HepG2 (cell line): Measurements from ENCODE around the gene KRT84. TPM values are rescaled to one million over a fixed set of nuclear protein-coding genes. Genes with fewer than 3 reads are reported as not detected.

Experiments
- ATAC-seq: fragments of 200-7000 bp; cut with Tn5 transposase; 3 replicates; pipeline ENCODE4 v1.9.1; 2020; ENCODE audit warnings: mild to moderate bottlenecking, moderate library complexity
- BruUV-seq: library from RNA; stranded (reverse); fragments of 400-500 nt; replicated peaks from 2 replicates; lab custom pipeline; 2021; lab: Mats Ljungman, UMichigan
- CTCF ChIA-PET: fragments of 300-600 bp; formaldehyde crosslinking; extraction: SDS; loops from one replicate; lab custom pipeline; 2021; ENCODE audit warnings: low total read pairs, inconsistent platforms, low intra/inter-chr PET ratio; lab: Yijun Ruan, JAX
- POLR2A ChIA-PET: fragments of 350-600 bp; sonication (Branson Sonifier 250); formaldehyde crosslinking; loops from one replicate; lab custom pipeline; 2020; ENCODE audit warnings: antibody characterized with exemption, inconsistent platforms; lab: Yijun Ruan, JAX
- DNase-seq: peaks from one replicate; pipeline ENCODE4 v3.0.0-alpha.2; 2015; ENCODE audit warnings: low spot score
- FAIRE-seq: peaks from 3 replicates; lab custom pipeline; 2011; peaks lifted over from hg19 to GRCh38; lab: Jason Lieb, UNC
- H2AFZ ChIP-seq: one replicate; pipeline ENCODE4 v1.6.1; 2011; ENCODE audit warnings: low read length, inconsistent platforms
- H3K27ac ChIP-seq: fragments of 300-600 bp; 3 replicates; pipeline ENCODE4 v1.8.0; 2011; ENCODE audit warnings: mixed run types, mild to moderate bottlenecking, mixed read lengths, low read length, inconsistent platforms; ENCODE audit not compliant: insufficient read depth; ENCODE audit errors: extremely low read length
- H3K27me3 ChIP-seq, 2 experiments: fragments of 200-600 bp in 1 of 2; 2 replicates in 1 of 2; 3 replicates in 1 of 2; pipeline versions ENCODE4 v1.6.0 to v1.8.0; 2011; ENCODE audit warnings: low read length in 2 of 2, mild to moderate bottlenecking in 2 of 2, moderate library complexity in 2 of 2, inconsistent platforms in 1 of 2; ENCODE audit not compliant: insufficient read depth in 2 of 2, control insufficient read depth in 1 of 2
- H3K36me3 ChIP-seq, 2 experiments: fragments of 200-600 bp in 1 of 2; replicated peaks in 1 of 2; 2 replicates in 1 of 2; 3 replicates in 1 of 2; pipeline versions ENCODE4 v1.5.1 to v1.8.0; 2011; ENCODE audit warnings: low read length in 2 of 2, inconsistent platforms in 1 of 2; ENCODE audit not compliant: insufficient read depth in 2 of 2, control insufficient read depth in 1 of 2
- H3K4me1 ChIP-seq: 2 replicates; pipeline ENCODE4 v1.5.1; 2012; ENCODE audit warnings: low read length, inconsistent platforms; ENCODE audit not compliant: insufficient read depth
- H3K4me2 ChIP-seq: 2 replicates; pipeline ENCODE4 v1.6.0; 2011; ENCODE audit warnings: low read depth, low read length, inconsistent platforms
- H3K4me3 ChIP-seq, 3 experiments: fragments of 200-600 bp in 1 of 3; sonication (generic), shearing (Covaris generic) in 1 of 3; replicated peaks in 1 of 3; 2 replicates each; pipeline ENCODE4 v1.5.1; 2011 to 2016; ENCODE audit warnings: low read length in 3 of 3, inconsistent platforms in 2 of 3, low read depth in 2 of 3, mild to moderate bottlenecking in 2 of 3, control low read depth in 1 of 3, mixed read lengths in 1 of 3; ENCODE audit not compliant: insufficient read depth in 1 of 3
- H3K79me2 ChIP-seq: one replicate; pipeline ENCODE4 v1.6.1; 2011; ENCODE audit warnings: low read length, inconsistent platforms; ENCODE audit not compliant: insufficient read depth
- H3K9ac ChIP-seq: 2 replicates; pipeline ENCODE4 v1.6.0; 2011; ENCODE audit warnings: mild to moderate bottlenecking, low read depth, low read length, inconsistent platforms; ENCODE audit not compliant: insufficient read depth
- H3K9me3 ChIP-seq: 2 replicates; pipeline ENCODE4 v1.5.1; 2012; ENCODE audit warnings: mild to moderate bottlenecking, low read length
- H4K20me1 ChIP-seq: 2 replicates; pipeline ENCODE4 v1.6.0; 2011; ENCODE audit warnings: inconsistent platforms, mild to moderate bottlenecking, low read length, moderate library complexity; ENCODE audit not compliant: insufficient read depth
- MAFK ChIP-seq, 2 experiments: IDR thresholded peaks in 1 of 2; conservative IDR thresholded peaks in 1 of 2; 2 replicates each; pipeline ENCODE4 v1.6.1; 2011; ENCODE audit warnings: improper control_type of control experiment in 2 of 2, low read length in 2 of 2
- MEF2D ChIP-seq: sonication (generic); formaldehyde crosslinking; IDR thresholded peaks from 2 replicates; pipeline ENCODE4 v1.5.1; 2020; ENCODE audit warnings: mild to moderate bottlenecking, missing genetic modification reagents
- MIXL1 ChIP-seq: IDR thresholded peaks from 2 replicates; pipeline ENCODE4 v1.6.1; 2016
- ZNF12 ChIP-seq: sonication (generic); formaldehyde crosslinking; IDR thresholded peaks from 2 replicates; pipeline ENCODE4 v1.5.0; 2020; ENCODE audit warnings: missing genetic modification reagents
- ZNF563 ChIP-seq: sonication (generic); formaldehyde crosslinking; IDR thresholded peaks from 2 replicates; pipeline ENCODE4 v1.8.0; 2022; ENCODE audit warnings: mild to moderate bottlenecking, moderate library complexity, missing genetic modification reagents
- ZNF616 ChIP-seq: sonication (generic); formaldehyde crosslinking; IDR thresholded peaks from 2 replicates; pipeline ENCODE4 v1.5.0; 2020; ENCODE audit warnings: low read depth, mild to moderate bottlenecking, missing genetic modification reagents
- ZNF792 ChIP-seq: IDR thresholded peaks from 2 replicates; pipeline ENCODE4 v1.6.1; 2016
- WGBS: methylation state at CpG from one replicate; pipeline ENCODE4 v1.1.6; 2017; ENCODE audit warnings: low lambda C conversion rate; 5-methylcytosine and 5-hydroxymethylcytosine counted together
- in situ Hi-C: cut with HindIII; loops from 2 replicates; pipeline ENCODE4 v1.10.0; 2017; ENCODE audit warnings: low pct_unique_long_range_greater_than_20kb; ENCODE audit not compliant: extremely low pct_ligation_motif_present
- intact Hi-C: fragments of 100-400 bp; cut with micrococcal nuclease; formaldehyde crosslinking; loops from one replicate; pipeline ENCODE4 v1.10.0; 2022; ENCODE audit not compliant: unreplicated experiment
- polyA plus RNA-seq, 8 experiments: library from polyadenylated mRNA; depleted of rRNA in 3 of 8; stranded (reverse) in 7 of 8; unstranded in 1 of 8; fragments of >200 nt; fragmentation: Illumina TruSeq in 4 of 8; extraction: Trizol in 4 of 8; gene quantifications; 2 replicates each; pipeline versions ENCODE4 v1.2.1 to v1.2.3, GENCODE V29; 2011 to 2016; ENCODE audit warnings: low read depth in 4 of 8, missing spikeins in 1 of 8, mixed read lengths in 1 of 8; ENCODE audit not compliant: insufficient read depth in 1 of 8
- total RNA-seq, 5 experiments: library from RNA; depleted of rRNA; stranded (reverse); fragments of >200 nt; fragmentation: Illumina TruSeq; extraction: Trizol; gene quantifications; 2 replicates each; pipeline ENCODE4 v1.2.3, GENCODE V29; 2016; ENCODE audit warnings: low read depth in 1 of 5
- TF ChIP-seq, protein P1 (sequence below): sonication (generic); formaldehyde crosslinking; IDR thresholded peaks from 2 replicates; pipeline ENCODE4 v1.5.1; 2020; ENCODE audit warnings: missing genetic modification reagents, mild to moderate bottlenecking, borderline replicate concordance
- TF ChIP-seq, protein P2 (sequence below): sonication (generic); formaldehyde crosslinking; IDR thresholded peaks from 2 replicates; pipeline ENCODE4 v1.4.0; 2020; ENCODE audit warnings: missing genetic modification reagents
- TF ChIP-seq, protein P3 (sequence below): IDR thresholded peaks from 2 replicates; pipeline ENCODE4 v1.6.1; 2016; ENCODE audit warnings: mild to moderate bottlenecking

The KRT84 gene
- total and polyA plus RNA-seq, 2 of the 13 experiments (the other 11 are each of a cell fraction or from before 2014, with no cell fraction given), result not detected

DNA sequence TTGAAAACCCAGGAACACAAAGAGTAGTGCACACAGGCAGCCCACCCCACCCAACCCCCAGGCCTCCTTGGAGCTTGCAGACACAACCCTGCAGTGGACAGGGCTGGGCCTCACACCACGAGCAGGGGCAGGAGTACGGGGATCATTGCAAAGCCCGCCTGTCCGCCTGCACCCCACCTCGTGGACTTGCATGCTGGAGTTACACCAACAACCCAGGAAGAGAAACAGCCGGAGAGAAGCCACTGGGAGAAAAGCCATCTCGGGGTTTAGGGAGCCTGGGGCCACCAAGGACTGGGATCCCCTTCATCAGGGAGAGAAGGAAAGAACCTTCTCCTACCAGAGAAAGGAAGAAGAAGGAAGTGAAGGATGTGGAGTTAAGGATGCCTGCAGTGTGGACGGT lies 8.2 kb downstream of the KRT84 start:
- Histone ChIP-seq H3K36me3 (no peaks in the 10 kb centered on the region), H3K9ac (no peak overlapping the region), H3K4me1 (no peaks in the 10 kb centered on the region), H3K27ac (no peak overlapping the region), H2AFZ (no peak overlapping the region), H3K27me3 (peaks cover 6 to 15% of the 10 kb centered on the region in 2 experiments; a peak in 3 of 5 replicates), H4K20me1 (no peaks in the 10 kb centered on the region), H3K79me2 (no peaks in the 10 kb centered on the region), H3K4me3 (no peak overlapping the region), H3K9me3 (no peaks in the 10 kb centered on the region), H3K4me2 (no peak overlapping the region)
- ATAC-seq, result no peak
- ChIA-PET POLR2A (no interaction called here), CTCF (no interaction called here)
- intact Hi-C loops (no loop called here), in situ Hi-C loops (loop anchor here (25.0 kb wide), 1 partner anchor 610 kb away; no protein-coding TSS in a partner anchor)
- no TSS peak for BruUV-seq
- FAIRE-seq, result no peak
- DNase-seq, result no peak
- 15% methylated on average over 5 of the region's 8 CpGs for WGBS
- TF ChIP-seq MAFK (conservative IDR thresholded peaks at IDR 0.05 in 1 of 2, IDR thresholded peaks at IDR 0.05 in 1 of 2; ENCODE audit: low read length in 2 of 2) (no peak), ZNF792 (CRISPR knock-in tag) (no peak), ZNF616 (no peak), MEF2D (no peak), MIXL1 (CRISPR knock-in tag) (no peak), ZNF12 (CRISPR knock-in tag) (no peak), ZNF563 (no peak)
- TF ChIP-seq, protein P1, sequence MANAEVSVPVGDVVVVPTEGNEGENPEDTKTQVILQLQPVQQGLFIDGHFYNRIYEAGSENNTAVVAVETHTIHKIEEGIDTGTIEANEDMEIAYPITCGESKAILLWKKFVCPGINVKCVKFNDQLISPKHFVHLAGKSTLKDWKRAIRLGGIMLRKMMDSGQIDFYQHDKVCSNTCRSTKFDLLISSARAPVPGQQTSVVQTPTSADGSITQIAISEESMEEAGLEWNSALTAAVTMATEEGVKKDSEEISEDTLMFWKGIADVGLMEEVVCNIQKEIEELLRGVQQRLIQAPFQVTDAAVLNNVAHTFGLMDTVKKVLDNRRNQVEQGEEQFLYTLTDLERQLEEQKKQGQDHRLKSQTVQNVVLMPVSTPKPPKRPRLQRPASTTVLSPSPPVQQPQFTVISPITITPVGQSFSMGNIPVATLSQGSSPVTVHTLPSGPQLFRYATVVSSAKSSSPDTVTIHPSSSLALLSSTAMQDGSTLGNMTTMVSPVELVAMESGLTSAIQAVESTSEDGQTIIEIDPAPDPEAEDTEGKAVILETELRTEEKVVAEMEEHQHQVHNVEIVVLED, result no peak
- TF ChIP-seq, protein P2, sequence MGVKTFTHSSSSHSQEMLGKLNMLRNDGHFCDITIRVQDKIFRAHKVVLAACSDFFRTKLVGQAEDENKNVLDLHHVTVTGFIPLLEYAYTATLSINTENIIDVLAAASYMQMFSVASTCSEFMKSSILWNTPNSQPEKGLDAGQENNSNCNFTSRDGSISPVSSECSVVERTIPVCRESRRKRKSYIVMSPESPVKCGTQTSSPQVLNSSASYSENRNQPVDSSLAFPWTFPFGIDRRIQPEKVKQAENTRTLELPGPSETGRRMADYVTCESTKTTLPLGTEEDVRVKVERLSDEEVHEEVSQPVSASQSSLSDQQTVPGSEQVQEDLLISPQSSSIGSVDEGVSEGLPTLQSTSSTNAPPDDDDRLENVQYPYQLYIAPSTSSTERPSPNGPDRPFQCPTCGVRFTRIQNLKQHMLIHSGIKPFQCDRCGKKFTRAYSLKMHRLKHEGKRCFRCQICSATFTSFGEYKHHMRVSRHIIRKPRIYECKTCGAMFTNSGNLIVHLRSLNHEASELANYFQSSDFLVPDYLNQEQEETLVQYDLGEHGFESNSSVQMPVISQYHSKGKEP (CRISPR knock-in tag), result no peak
- TF ChIP-seq, protein P3, sequence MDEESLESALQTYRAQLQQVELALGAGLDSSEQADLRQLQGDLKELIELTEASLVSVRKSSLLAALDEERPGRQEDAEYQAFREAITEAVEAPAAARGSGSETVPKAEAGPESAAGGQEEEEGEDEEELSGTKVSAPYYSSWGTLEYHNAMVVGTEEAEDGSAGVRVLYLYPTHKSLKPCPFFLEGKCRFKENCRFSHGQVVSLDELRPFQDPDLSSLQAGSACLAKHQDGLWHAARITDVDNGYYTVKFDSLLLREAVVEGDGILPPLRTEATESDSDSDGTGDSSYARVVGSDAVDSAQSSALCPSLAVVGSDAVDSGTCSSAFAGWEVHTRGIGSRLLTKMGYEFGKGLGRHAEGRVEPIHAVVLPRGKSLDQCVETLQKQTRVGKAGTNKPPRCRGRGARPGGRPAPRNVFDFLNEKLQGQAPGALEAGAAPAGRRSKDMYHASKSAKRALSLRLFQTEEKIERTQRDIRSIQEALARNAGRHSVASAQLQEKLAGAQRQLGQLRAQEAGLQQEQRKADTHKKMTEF (CRISPR knock-in tag), result no peak
